ENCODE measurements around the gene SPATA24.
"Not testable (repeated sequence)": the region's sequence is repeated elsewhere in the genome, so short reads cannot be mapped to it uniquely, and the experiment has no call there.

SPATA24 gene

GRCh38 chr5:139416651-139417050 lies 12.8 kb upstream of the SPATA24 start:
- DNase-seq, result no peak

- no peak for DNase-seq
Measured at GRCh38 chr5:139415869-139416268, 12.0 kb upstream of the SPATA24 start.

GRCh38 chr5:139415221-139415861 lies 11.5 kb upstream of the SPATA24 start:
- no peak for DNase-seq

GRCh38 chr5:139414581-139415130 lies 10.8 kb upstream of the SPATA24 start:
- DNase-seq, result no peak

- no peak for DNase-seq
Measured at GRCh38 chr5:139413963-139414362, 10.1 kb upstream of the SPATA24 start.

GRCh38 chr5:139413153-139413552 lies 9.3 kb upstream of the SPATA24 start:
- no peak for DNase-seq

- DNase-seq, result no peak
Measured at GRCh38 chr5:139410993-139411828, 7.3 kb upstream of the SPATA24 start.

GRCh38 chr5:139410121-139410992 lies 6.5 kb upstream of the SPATA24 start:
- DNase-seq, result no peak

GRCh38 chr5:139409116-139409515 lies 5.2 kb upstream of the SPATA24 start:
- not testable (repeated sequence) for DNase-seq

GRCh38 chr5:139408191-139408590 lies 4.3 kb upstream of the SPATA24 start:
- no peak for DNase-seq

GRCh38 chr5:139407517-139407916 lies 3.6 kb upstream of the SPATA24 start:
- no peak for DNase-seq

- peak; percentile 39 for DNase-seq
Measured at GRCh38 chr5:139406963-139407362, 3.1 kb upstream of the SPATA24 start.

GRCh38 chr5:139404484-139404840 lies 573 bp upstream of the SPATA24 start:
- DNase-seq, result no peak

GRCh38 chr5:139403418-139403786 lies 487 bp downstream of the SPATA24 start:
- DNase-seq, result no peak

GRCh38 chr5:139402561-139403158 lies 1.2 kb downstream of the SPATA24 start:
- peak; percentile 59 for DNase-seq

- no peak for DNase-seq
Measured at GRCh38 chr5:139401546-139401945, 2.3 kb downstream of the SPATA24 start.

GRCh38 chr5:139399501-139400121 lies 4.3 kb downstream of the SPATA24 start:
- no peak for DNase-seq

- DNase-seq, result no peak
Measured at GRCh38 chr5:139397921-139398320, 6.0 kb downstream of the SPATA24 start.

GRCh38 chr5:139396691-139397090 lies 7.2 kb downstream of the SPATA24 start:
- no peak for DNase-seq

GRCh38 chr5:139395844-139396640 lies 7.8 kb downstream of the SPATA24 start:
- DNase-seq, result no peak
